OCI-LY3 (cell line): ENCODE results near the gene MACROD2.

Source experiments
- EZH2phosphoT487 ChIP-seq: fragments of 200-600 bp; shearing (Covaris generic); IDR thresholded peaks from 2 replicates; pipeline ENCODE4 v1.6.1; 2018; ENCODE audit warnings: antibody characterized with exemption, mixed run types, low read depth
- TF ChIP-seq, protein P1 (sequence below): fragments of 200-600, 300-600 bp; sonication (generic); IDR thresholded peaks from 2 replicates; pipeline ENCODE4 v1.5.1; 2014; ENCODE audit warnings: antibody characterized with exemption, low read length, low read depth

DNA sequence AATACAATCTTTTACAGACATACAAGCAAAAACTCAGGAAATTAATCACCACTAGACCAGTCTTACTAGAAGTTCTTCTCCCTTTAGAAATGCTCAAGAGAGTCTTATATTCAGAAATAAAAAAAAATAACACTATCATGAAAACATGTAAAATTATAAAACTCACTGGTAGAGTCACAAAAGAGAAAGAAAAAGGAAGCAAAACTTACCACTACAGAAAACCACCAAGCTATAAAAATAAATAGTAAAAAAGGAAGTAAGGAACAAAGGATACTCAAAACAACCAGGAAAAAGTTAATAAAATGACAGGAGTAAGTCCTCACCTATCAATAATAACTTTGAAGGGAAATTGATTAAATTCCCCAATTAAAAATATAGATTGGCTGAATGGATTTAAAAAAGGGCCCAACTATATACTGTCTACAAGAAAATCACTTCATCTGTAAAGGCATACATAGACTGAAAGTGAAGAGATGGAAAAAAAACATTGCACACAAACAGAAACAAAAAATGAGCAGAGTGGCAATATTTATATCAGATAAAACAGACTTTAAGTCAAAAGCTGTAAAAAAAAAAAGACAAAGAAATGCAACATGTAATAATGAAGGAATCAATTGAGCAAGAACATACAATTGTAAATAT lies 2088.4 kb downstream of the MACROD2 start:
- TF ChIP-seq, protein P1, sequence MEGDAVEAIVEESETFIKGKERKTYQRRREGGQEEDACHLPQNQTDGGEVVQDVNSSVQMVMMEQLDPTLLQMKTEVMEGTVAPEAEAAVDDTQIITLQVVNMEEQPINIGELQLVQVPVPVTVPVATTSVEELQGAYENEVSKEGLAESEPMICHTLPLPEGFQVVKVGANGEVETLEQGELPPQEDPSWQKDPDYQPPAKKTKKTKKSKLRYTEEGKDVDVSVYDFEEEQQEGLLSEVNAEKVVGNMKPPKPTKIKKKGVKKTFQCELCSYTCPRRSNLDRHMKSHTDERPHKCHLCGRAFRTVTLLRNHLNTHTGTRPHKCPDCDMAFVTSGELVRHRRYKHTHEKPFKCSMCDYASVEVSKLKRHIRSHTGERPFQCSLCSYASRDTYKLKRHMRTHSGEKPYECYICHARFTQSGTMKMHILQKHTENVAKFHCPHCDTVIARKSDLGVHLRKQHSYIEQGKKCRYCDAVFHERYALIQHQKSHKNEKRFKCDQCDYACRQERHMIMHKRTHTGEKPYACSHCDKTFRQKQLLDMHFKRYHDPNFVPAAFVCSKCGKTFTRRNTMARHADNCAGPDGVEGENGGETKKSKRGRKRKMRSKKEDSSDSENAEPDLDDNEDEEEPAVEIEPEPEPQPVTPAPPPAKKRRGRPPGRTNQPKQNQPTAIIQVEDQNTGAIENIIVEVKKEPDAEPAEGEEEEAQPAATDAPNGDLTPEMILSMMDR = no peak
- TF ChIP-seq EZH2phosphoT487 = no peak
